HepG2 (cell line): ENCODE data around the gene POU2F1. TPM values are rescaled to one million over a fixed set of nuclear protein-coding genes. Genes with fewer than 3 reads are reported as not detected.

Source experiments
- ARID4A ChIP-seq: sonication (generic); formaldehyde crosslinking; IDR thresholded peaks from 2 replicates; pipeline ENCODE4 v1.5.0; 2020; ENCODE audit warnings: mild to moderate bottlenecking, missing genetic modification reagents, borderline replicate concordance
- PAXIP1 ChIP-seq: sonication (generic); formaldehyde crosslinking; conservative IDR thresholded peaks from 2 replicates; pipeline ENCODE4 v1.4.0; 2020; ENCODE audit warnings: mild to moderate bottlenecking, missing genetic modification reagents, moderate library complexity
- RFXANK ChIP-seq: IDR thresholded peaks from 2 replicates; pipeline ENCODE4 v1.6.1; 2016
- TEF ChIP-seq: sonication (generic); formaldehyde crosslinking; IDR thresholded peaks from 2 replicates; pipeline ENCODE4 v1.5.0; 2020; ENCODE audit warnings: missing genetic modification reagents
- TERF1 ChIP-seq: sonication (generic); formaldehyde crosslinking; IDR thresholded peaks from 2 replicates; pipeline ENCODE4 v1.8.0; 2022; ENCODE audit warnings: mild to moderate bottlenecking, missing genetic modification reagents, moderate library complexity
- U2AF2 ChIP-seq: fragments of 200-400 bp; formaldehyde crosslinking; IDR thresholded peaks from 2 replicates; pipeline ENCODE4 v1.6.1; 2017; ENCODE audit warnings: low read depth, mild to moderate bottlenecking, low read length
- XBP1 ChIP-seq: sonication (generic); formaldehyde crosslinking; IDR thresholded peaks from 2 replicates; pipeline ENCODE4 v1.5.0; 2020; ENCODE audit warnings: missing genetic modification reagents
- ZBTB25 ChIP-seq: IDR thresholded peaks from 2 replicates; pipeline ENCODE4 v1.6.1; 2018; ENCODE audit warnings: missing genetic modification reagents
- ZBTB4 ChIP-seq: sonication (generic); formaldehyde crosslinking; IDR thresholded peaks from 2 replicates; pipeline ENCODE4 v1.4.0; 2020; ENCODE audit warnings: missing genetic modification reagents, mild to moderate bottlenecking, borderline replicate concordance
- ZC3H13 ChIP-seq: sonication (generic); formaldehyde crosslinking; IDR thresholded peaks from 2 replicates; pipeline ENCODE4 v1.8.1; 2023; ENCODE audit warnings: mild to moderate bottlenecking, missing genetic modification reagents, moderate library complexity
- ZNF207 ChIP-seq: fragments of 450-650 bp; IDR thresholded peaks from 2 replicates; pipeline ENCODE4 v1.6.1; 2016; ENCODE audit warnings: antibody characterized with exemption, borderline replicate concordance
- ZNF292 ChIP-seq: sonication (generic); formaldehyde crosslinking; IDR thresholded peaks from 2 replicates; pipeline ENCODE4 v1.8.1; 2022; ENCODE audit warnings: mild to moderate bottlenecking, low read depth, missing genetic modification reagents, borderline replicate concordance
- polyA plus RNA-seq, 8 experiments: library from polyadenylated mRNA; depleted of rRNA in 3 of 8; stranded (reverse) in 7 of 8; unstranded in 1 of 8; fragments of >200 nt; fragmentation: Illumina TruSeq in 4 of 8; extraction: Trizol in 4 of 8; gene quantifications; 2 replicates each; pipeline versions ENCODE4 v1.2.1 to v1.2.3, GENCODE V29; 2011 to 2016; ENCODE audit warnings: low read depth in 4 of 8, missing spikeins in 1 of 8, mixed read lengths in 1 of 8; ENCODE audit not compliant: insufficient read depth in 1 of 8
- total RNA-seq, 5 experiments: library from RNA; depleted of rRNA; stranded (reverse); fragments of >200 nt; fragmentation: Illumina TruSeq; extraction: Trizol; gene quantifications; 2 replicates each; pipeline ENCODE4 v1.2.3, GENCODE V29; 2016; ENCODE audit warnings: low read depth in 1 of 5

POU2F1 gene
- total and polyA plus RNA-seq, 2 of the 13 experiments (the other 11 are each of a cell fraction or from before 2014, with no cell fraction given) = 10.2 to 13.0 TPM

GRCh38 chr1:167292216-167292615, 71.5 kb downstream of the POU2F1 start (continued):
- TF ChIP-seq ARID4A (no peak), TEF (no peak), PAXIP1 (no peak), ZNF292 (CRISPR knock-in tag) (no peak), TERF1 (CRISPR knock-in tag) (no peak), XBP1 (CRISPR knock-in tag) (no peak), U2AF2 (no peak), ZBTB4 (CRISPR knock-in tag) (no peak), ZC3H13 (CRISPR knock-in tag) (no peak), ZNF207 (no peak), ZBTB25 (no peak), RFXANK (no peak)
